ENCODE data around the gene ZNF335.

DNA sequence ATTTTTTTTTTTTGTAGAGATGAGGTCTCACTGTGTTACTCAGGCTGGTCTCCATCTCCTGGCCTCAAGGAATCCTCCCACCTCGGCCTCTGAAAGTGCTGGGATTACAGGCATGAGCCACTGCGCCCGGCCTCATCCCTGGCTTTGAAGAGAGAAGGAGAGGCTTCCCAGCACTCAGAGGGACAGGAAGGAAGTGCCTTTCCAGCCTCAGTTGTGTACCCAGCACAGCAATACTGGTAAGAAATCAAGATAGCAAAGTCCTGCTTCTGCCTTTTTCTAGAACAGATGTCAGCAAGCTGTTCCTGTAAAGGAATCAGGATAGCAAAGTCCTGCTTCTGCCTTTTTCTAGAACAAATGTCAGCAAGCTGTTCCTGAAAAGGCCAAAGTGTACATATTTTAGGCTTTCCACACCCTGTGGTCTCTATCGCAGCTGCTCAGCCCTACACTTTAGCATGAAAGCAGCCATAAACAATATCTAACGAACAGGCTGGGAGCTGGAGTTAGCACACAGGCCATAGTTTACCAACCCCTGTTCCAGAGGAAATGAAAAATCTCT, 53.7 kb downstream of the ZNF335 start:
- TF ChIP-seq SPI1 (IDR thresholded peaks at IDR 0.05; ENCODE audit: low read depth, low read length), result no peak
- no peak for TF ChIP-seq POLR2A (IDR thresholded peaks at IDR 0.05; ENCODE audit: low read depth, low read length)
- TF ChIP-seq POLR2AphosphoS5 (IDR thresholded peaks at IDR 0.05; ENCODE audit: low read depth, low read length), result no peak
- no peak for TF ChIP-seq TAF1 (IDR thresholded peaks at IDR 0.05; ENCODE audit: low read depth, low read length)
- no peak for TF ChIP-seq PAX5 (IDR thresholded peaks at IDR 0.05; ENCODE audit: insufficient read depth, low read length, severe bottlenecking)
- TF ChIP-seq POU2F2 (IDR thresholded peaks at IDR 0.05; ENCODE audit: low read depth, low read length), result no peak
